Colonic mucosa (tissue), 4 donors: ENCODE results near the gene TNIK. TPM values are rescaled to one million over a fixed set of nuclear protein-coding genes. Genes with fewer than 3 reads are reported as not detected.

Source experiments
- DNase-seq: peaks from one replicate; pipeline ENCODE4 v3.0.0-alpha.2; 2020
- H3K27ac ChIP-seq: fragments of 200-600 bp; one replicate; pipeline ENCODE4 v1.8.0; 2021
- H3K27me3 ChIP-seq: fragments of 200-600 bp; one replicate; pipeline ENCODE4 v1.8.0; 2021
- H3K36me3 ChIP-seq: fragments of 200-600 bp; one replicate; pipeline ENCODE4 v1.8.0; 2021
- H3K4me1 ChIP-seq: fragments of 200-600 bp; one replicate; pipeline ENCODE4 v1.8.0; 2021; ENCODE audit warnings: mild to moderate bottlenecking
- H3K4me3 ChIP-seq: fragments of 200-600 bp; one replicate; pipeline ENCODE4 v1.8.0; 2021
- H3K9ac ChIP-seq, 2 donors: one replicate each; pipeline ENCODE4 v1.7.0; 2013; ENCODE audit warnings: control low read depth in 2 of 2, low read depth in 2 of 2, low read length in 2 of 2
- H3K9me3 ChIP-seq: fragments of 200-600 bp; one replicate; pipeline ENCODE4 v1.8.0; 2021
- intact Hi-C: fragments of 100-400 bp; cut with DNase I; formaldehyde crosslinking; loops from one replicate; pipeline ENCODE4 v1.14.1; 2022
- total RNA-seq, 2 donors: library from RNA; stranded (reverse); fragmentation: NEBNext Ultra II Directional in 1 of 2; extraction: Animal tissue kit (Norgen Biotek cat#: 25700) in 1 of 2; gene quantifications; one replicate each; pipeline ENCODE4 v1.2.1, GENCODE V29; 2021
- TF ChIP-seq, protein P1 (sequence below): fragments of 200-600 bp; IDR thresholded peaks from one replicate; pipeline ENCODE4 v1.8.0; 2022; ENCODE audit warnings: antibody characterized with exemption, mild to moderate bottlenecking
- donor health status: healthy.
- donor health status: DM: no; HTN: no; CAD: no.
- donor health status: DM: no; HTN: no; CAD: no.

Gene TNIK
- total RNA-seq, 2 donors from 2014 or later: 19.9 to 30.9 TPM

DNA sequence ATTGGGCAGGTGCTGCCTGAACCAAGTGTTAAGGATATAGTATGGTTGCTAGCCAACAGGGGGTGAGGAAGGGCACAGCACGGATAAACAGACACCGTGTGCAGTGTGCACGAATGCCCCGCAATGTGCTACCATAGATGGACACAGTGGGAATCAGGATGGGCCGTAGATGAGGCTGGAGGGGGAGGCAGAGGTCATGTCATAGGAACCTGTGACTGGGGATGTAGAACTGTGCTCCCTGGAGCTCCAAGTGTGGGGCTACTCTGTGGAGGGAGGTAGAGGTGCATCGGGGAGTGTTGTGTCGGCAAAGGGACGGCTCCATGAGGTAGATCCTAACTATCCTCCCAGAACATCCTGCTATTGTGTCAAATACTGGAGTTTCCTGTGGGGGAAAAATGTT is 102.5 kb downstream of the TNIK start:
- intact Hi-C loops: no loop called here
- H3K36me3 ChIP-seq: no peaks in the 10 kb centered on the region
- H3K4me3 ChIP-seq: no peak overlapping the region
- TF ChIP-seq, protein P1, sequence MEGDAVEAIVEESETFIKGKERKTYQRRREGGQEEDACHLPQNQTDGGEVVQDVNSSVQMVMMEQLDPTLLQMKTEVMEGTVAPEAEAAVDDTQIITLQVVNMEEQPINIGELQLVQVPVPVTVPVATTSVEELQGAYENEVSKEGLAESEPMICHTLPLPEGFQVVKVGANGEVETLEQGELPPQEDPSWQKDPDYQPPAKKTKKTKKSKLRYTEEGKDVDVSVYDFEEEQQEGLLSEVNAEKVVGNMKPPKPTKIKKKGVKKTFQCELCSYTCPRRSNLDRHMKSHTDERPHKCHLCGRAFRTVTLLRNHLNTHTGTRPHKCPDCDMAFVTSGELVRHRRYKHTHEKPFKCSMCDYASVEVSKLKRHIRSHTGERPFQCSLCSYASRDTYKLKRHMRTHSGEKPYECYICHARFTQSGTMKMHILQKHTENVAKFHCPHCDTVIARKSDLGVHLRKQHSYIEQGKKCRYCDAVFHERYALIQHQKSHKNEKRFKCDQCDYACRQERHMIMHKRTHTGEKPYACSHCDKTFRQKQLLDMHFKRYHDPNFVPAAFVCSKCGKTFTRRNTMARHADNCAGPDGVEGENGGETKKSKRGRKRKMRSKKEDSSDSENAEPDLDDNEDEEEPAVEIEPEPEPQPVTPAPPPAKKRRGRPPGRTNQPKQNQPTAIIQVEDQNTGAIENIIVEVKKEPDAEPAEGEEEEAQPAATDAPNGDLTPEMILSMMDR: no peak
- no peaks in the 10 kb centered on the region for H3K9me3 ChIP-seq
- no peaks in the 10 kb centered on the region for H3K27me3 ChIP-seq
- DNase-seq: no peak
- no peaks in the 10 kb centered on the region for H3K4me1 ChIP-seq
- H3K27ac ChIP-seq: no peak overlapping the region
- H3K9ac ChIP-seq: no peak overlapping the region

DNA sequence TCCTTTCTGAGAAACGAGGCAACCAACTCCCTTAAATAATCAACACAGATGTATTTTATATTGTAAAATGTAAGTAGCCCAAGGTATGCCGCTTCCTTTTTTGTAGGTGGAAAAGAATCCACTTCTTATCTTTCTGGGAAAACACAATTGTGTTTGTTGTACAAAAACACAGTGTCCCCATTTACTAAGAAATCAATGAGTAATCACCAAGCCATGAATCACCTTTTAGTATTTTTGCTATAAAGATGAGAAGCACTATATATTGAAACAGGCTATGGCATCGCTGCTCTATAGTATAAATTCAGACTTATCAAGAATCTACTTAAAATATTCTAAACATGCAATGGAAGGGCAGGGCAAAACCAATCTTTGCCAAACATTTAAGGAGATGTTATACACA is 104.0 kb downstream of the TNIK start:
- Histone ChIP-seq H3K9me3 (no peaks in the 10 kb centered on the region), H3K27ac (no peak overlapping the region), H3K4me3 (no peak overlapping the region), H3K27me3 (no peaks in the 10 kb centered on the region), H3K4me1 (no peaks in the 10 kb centered on the region), H3K9ac (no peak overlapping the region), H3K36me3 (no peaks in the 10 kb centered on the region)
- TF ChIP-seq, protein P1: no peak
- intact Hi-C loops: no loop called here
- DNase-seq: no peak

DNA sequence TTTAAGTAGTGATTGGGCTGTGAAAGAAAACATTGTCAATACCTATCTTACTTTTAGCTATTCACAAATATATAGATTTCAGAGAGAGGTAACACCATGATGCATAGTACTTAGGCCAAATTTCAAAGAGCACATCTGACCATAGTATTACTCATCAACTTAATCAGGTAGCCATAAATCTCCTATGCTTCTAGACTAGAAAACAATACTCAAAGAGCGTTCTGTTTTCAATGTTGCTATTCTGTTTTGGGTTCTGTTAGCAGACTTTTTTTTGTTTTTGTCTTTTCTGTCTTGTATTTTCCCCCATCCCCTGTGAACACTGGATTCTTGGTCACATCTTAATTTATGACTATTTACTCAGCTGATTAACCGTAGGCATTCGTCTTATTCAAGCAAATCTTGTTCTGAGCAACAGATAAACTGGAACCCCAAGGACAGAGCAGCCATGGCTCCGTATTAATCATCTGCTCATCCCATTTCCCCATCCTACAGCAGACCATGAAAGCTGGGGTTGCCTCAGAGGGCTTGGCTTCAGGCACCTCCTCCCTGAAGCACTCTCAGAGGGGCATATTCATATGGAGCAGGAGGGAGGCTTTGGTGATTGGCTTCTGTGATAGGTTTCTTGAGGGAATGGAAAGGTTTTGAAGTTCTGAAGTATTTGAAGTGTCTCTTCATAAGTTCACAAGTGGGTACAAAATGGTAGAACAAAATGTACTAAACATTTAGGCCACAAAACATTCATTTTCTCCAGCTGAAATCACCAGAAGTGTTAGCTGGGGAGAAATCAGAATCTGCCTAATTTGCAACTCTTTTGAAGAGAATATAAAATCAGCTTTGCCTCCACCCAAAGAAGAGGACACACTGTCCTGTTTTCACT is 105.3 kb downstream of the TNIK start:
- Histone ChIP-seq H3K4me3 (no peak overlapping the region), H3K9me3 (no peaks in the 10 kb centered on the region), H3K27ac (no peak overlapping the region), H3K4me1 (no peaks in the 10 kb centered on the region), H3K36me3 (no peaks in the 10 kb centered on the region), H3K9ac (no peak overlapping the region), H3K27me3 (no peaks in the 10 kb centered on the region)
- no peak for DNase-seq
- intact Hi-C loops: no loop called here
- TF ChIP-seq, protein P1: no peak

DNA sequence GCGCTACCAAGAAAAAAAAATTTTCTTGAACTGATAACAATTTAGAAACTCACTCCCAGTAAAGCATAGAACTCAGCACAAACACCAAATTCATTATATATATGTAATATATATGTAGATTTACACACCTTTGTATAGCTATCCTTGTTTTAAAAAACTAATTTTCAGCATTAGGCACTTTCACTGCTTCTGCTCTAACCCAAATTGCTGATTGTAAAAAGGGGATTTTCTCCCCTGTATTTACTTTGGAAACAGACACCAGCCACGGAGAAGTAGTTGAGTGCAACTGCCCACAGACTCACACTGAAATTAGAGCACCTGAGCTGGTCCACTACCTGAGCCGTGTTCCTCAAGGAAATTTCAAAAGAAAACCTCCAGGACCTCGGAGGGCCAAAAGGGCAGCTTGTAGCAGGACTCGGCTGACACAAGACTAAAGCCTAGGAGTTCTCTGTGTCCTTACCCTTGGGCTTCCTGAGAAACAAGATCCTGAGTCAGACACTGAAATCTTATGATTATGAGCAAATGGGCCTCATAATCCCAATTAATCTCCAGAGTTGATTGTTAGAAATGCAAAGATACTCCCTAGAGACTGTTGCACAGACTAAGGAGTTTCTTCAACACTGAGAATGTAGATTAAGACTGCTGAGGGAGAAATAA is 106.0 kb downstream of the TNIK start:
- no peak overlapping the region for H3K9ac ChIP-seq
- TF ChIP-seq, protein P1: no peak
- H3K4me1 ChIP-seq: no peaks in the 10 kb centered on the region
- H3K36me3 ChIP-seq: no peaks in the 10 kb centered on the region
- DNase-seq: no peak
- H3K27me3 ChIP-seq: no peaks in the 10 kb centered on the region
- H3K4me3 ChIP-seq: no peak overlapping the region
- no peaks in the 10 kb centered on the region for H3K9me3 ChIP-seq
- no peak overlapping the region for H3K27ac ChIP-seq
- intact Hi-C loops: no loop called here

DNA sequence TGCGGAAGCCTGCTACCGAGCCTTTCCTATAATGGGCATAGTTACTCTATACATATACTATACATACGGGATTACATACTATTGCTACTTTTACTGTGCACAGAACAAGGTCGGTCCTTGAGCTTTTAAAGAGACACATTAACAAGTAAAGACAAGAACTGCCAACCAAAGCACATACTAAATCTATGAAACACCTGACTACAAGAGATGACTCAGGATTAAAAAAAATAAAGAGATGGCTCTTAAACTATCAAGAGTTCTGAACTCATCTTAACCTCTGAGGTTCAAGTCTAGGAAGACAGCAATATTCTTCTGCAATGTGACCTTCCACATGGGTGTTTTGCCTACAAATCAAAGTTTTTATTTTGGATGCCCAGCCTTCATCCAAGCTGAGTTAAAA is 106.8 kb downstream of the TNIK start:
- H3K36me3 ChIP-seq: no peaks in the 10 kb centered on the region
- TF ChIP-seq, protein P1: no peak
- DNase-seq: no peak
- no peaks in the 10 kb centered on the region for H3K9me3 ChIP-seq
- no peaks in the 10 kb centered on the region for H3K27me3 ChIP-seq
- H3K4me1 ChIP-seq: no peaks in the 10 kb centered on the region
- H3K27ac ChIP-seq: no peak overlapping the region
- no peak overlapping the region for H3K9ac ChIP-seq
- intact Hi-C loops: no loop called here
- no peak overlapping the region for H3K4me3 ChIP-seq
